HepG2 (cell line): ENCODE measurements around the gene ATP8B1. TPM values are rescaled to one million over a fixed set of nuclear protein-coding genes. Genes with fewer than 3 reads are reported as not detected.

Experiments
- AGO1 ChIP-seq: fragments of 200-400 bp; formaldehyde crosslinking; IDR thresholded peaks from 2 replicates; pipeline ENCODE4 v1.6.1; 2017; ENCODE audit warnings: mild to moderate bottlenecking, low read depth, low read length, moderate library complexity; ENCODE audit not compliant: poor library complexity, severe bottlenecking
- ATF7-NPFF ChIP-seq: sonication (generic); formaldehyde crosslinking; IDR thresholded peaks from 2 replicates; pipeline ENCODE4 v1.8.1; 2023; ENCODE audit warnings: mild to moderate bottlenecking, low read depth, missing genetic modification reagents, moderate library complexity
- SALL2 ChIP-seq: sonication (generic); formaldehyde crosslinking; IDR thresholded peaks from 2 replicates; pipeline ENCODE4 v1.8.1; 2023; ENCODE audit warnings: mild to moderate bottlenecking, missing genetic modification reagents, inconsistent platforms
- ZBTB39 ChIP-seq: sonication (generic); formaldehyde crosslinking; IDR thresholded peaks from 2 replicates; pipeline ENCODE4 v1.5.0; 2020; ENCODE audit warnings: missing genetic modification reagents
- ZFP62 ChIP-seq: sonication (generic); formaldehyde crosslinking; IDR thresholded peaks from 2 replicates; pipeline ENCODE4 v1.4.0; 2020; ENCODE audit warnings: missing genetic modification reagents
- ZNF12 ChIP-seq: sonication (generic); formaldehyde crosslinking; IDR thresholded peaks from 2 replicates; pipeline ENCODE4 v1.5.0; 2020; ENCODE audit warnings: missing genetic modification reagents
- ZNF230 ChIP-seq: sonication (generic); formaldehyde crosslinking; IDR thresholded peaks from 2 replicates; pipeline ENCODE4 v1.4.0; 2020; ENCODE audit warnings: mild to moderate bottlenecking, missing genetic modification reagents
- ZNF260 ChIP-seq: sonication (generic); formaldehyde crosslinking; IDR thresholded peaks from 2 replicates; pipeline ENCODE4 v1.4.0; 2020; ENCODE audit warnings: missing genetic modification reagents, low read depth, mild to moderate bottlenecking, borderline replicate concordance
- ZNF276 ChIP-seq: sonication (generic); formaldehyde crosslinking; IDR thresholded peaks from 2 replicates; pipeline ENCODE4 v1.4.0; 2020; ENCODE audit warnings: mild to moderate bottlenecking, low read depth, missing genetic modification reagents
- ZNF333 ChIP-seq: sonication (generic); formaldehyde crosslinking; IDR thresholded peaks from 2 replicates; pipeline ENCODE4 v1.4.0; 2020; ENCODE audit warnings: mild to moderate bottlenecking, missing genetic modification reagents, borderline replicate concordance
- ZNF451 ChIP-seq: sonication (generic); formaldehyde crosslinking; IDR thresholded peaks from 2 replicates; pipeline ENCODE4 v1.5.0; 2020; ENCODE audit warnings: mild to moderate bottlenecking, missing genetic modification reagents
- ZNF775 ChIP-seq: sonication (generic); formaldehyde crosslinking; IDR thresholded peaks from 2 replicates; pipeline ENCODE4 v1.4.0; 2020; ENCODE audit warnings: missing genetic modification reagents, mild to moderate bottlenecking, moderate library complexity, borderline replicate concordance
- polyA plus RNA-seq, 8 experiments: library from polyadenylated mRNA; depleted of rRNA in 3 of 8; stranded (reverse) in 7 of 8; unstranded in 1 of 8; fragments of >200 nt; fragmentation: Illumina TruSeq in 4 of 8; extraction: Trizol in 4 of 8; gene quantifications; 2 replicates each; pipeline versions ENCODE4 v1.2.1 to v1.2.3, GENCODE V29; 2011 to 2016; ENCODE audit warnings: low read depth in 4 of 8, missing spikeins in 1 of 8, mixed read lengths in 1 of 8; ENCODE audit not compliant: insufficient read depth in 1 of 8
- total RNA-seq, 5 experiments: library from RNA; depleted of rRNA; stranded (reverse); fragments of >200 nt; fragmentation: Illumina TruSeq; extraction: Trizol; gene quantifications; 2 replicates each; pipeline ENCODE4 v1.2.3, GENCODE V29; 2016; ENCODE audit warnings: low read depth in 1 of 5
- TF ChIP-seq, protein P1 (sequence below): sonication (generic); formaldehyde crosslinking; IDR thresholded peaks from 2 replicates; pipeline ENCODE4 v1.5.1; 2020; ENCODE audit warnings: mild to moderate bottlenecking, missing genetic modification reagents, borderline replicate concordance
- TF ChIP-seq, protein P2 (sequence below): sonication (generic); formaldehyde crosslinking; IDR thresholded peaks from 2 replicates; pipeline ENCODE4 v1.5.1; 2020; ENCODE audit warnings: mild to moderate bottlenecking, missing genetic modification reagents, moderate library complexity

The ATP8B1 gene
- total and polyA plus RNA-seq, 2 of the 13 experiments (the other 11 are each of a cell fraction or from before 2014, with no cell fraction given), result 2.8 to 4.0 TPM

DNA sequence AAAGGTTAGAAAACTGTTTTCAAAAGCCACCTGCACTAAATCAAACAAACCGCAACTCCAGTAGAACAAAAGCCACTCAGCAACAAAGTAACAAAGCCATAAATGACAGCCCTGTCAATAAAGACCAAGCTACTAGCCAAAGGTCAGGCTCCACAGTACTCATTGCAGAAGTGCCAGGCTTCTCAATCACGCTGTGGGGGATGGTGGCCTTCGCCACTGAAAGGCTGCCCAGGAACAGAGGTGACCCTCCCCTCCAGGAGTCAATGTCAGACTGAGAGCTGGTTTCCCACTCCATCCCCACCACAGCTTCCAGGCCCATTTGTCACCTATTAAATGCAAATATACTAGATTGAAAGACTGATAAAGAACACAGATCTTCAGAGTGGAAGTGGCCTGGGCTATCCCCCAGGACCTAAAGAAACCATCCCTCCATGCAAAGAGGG lies 5.9 kb downstream of the ATP8B1 start (continued):
- TF ChIP-seq ZFP62 (CRISPR knock-in tag) (no peak), SALL2 (CRISPR knock-in tag) (peak; percentile 61; the same call in 1 of the 2 replicates), ZNF451 (CRISPR knock-in tag) (no peak), ZBTB39 (CRISPR knock-in tag) (peak; percentile 91), ZNF333 (no peak), ZNF260 (CRISPR knock-in tag) (no peak), ZNF230 (CRISPR knock-in tag) (no peak; the same call in 1 of the 2 replicates), ATF7-NPFF (CRISPR knock-in tag) (no peak), ZNF276 (CRISPR knock-in tag) (0 out of 2 replicates have a peak, but pooled peaks have one; percentile 27), ZNF775 (no peak), ZNF12 (CRISPR knock-in tag) (0 out of 2 replicates have a peak, but pooled peaks have one; percentile 45), AGO1 (no peak)
- TF ChIP-seq, protein P1, sequence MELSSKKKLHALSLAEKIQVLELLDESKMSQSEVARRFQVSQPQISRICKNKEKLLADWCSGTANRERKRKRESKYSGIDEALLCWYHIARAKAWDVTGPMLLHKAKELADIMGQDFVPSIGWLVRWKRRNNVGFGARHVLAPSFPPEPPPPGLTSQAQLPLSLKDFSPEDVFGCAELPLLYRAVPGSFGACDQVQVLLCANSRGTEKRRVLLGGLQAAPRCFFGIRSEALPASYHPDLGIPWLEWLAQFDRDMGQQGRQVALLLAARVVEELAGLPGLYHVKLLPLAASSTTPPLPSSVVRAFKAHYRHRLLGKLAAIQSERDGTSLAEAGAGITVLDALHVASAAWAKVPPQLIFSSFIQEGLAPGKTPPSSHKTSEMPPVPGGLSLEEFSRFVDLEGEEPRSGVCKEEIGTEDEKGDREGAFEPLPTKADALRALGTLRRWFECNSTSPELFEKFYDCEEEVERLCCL (CRISPR knock-in tag), result no peak
- TF ChIP-seq, protein P2, sequence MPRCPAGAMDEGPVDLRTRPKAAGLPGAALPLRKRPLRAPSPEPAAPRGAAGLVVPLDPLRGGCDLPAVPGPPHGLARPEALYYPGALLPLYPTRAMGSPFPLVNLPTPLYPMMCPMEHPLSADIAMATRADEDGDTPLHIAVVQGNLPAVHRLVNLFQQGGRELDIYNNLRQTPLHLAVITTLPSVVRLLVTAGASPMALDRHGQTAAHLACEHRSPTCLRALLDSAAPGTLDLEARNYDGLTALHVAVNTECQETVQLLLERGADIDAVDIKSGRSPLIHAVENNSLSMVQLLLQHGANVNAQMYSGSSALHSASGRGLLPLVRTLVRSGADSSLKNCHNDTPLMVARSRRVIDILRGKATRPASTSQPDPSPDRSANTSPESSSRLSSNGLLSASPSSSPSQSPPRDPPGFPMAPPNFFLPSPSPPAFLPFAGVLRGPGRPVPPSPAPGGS (CRISPR knock-in tag), result no peak
